Heart left ventricle (tissue), 13 donors: ENCODE results near the gene HENMT1.

ENCODE experiments used
- CTCF ChIP-seq, 12 donors: fragments of 200-600 bp; sonication (generic) in 4 of 12; IDR thresholded peaks; one replicate each; pipeline versions ENCODE4 v1.5.0 to v1.8.0; 2018 to 2022; ENCODE audit warnings: antibody characterized with exemption in 12 of 12, mild to moderate bottlenecking in 5 of 12
- POLR2A ChIP-seq, 2 donors: fragments of 450-650 bp; IDR thresholded peaks; one replicate each; pipeline ENCODE4 v1.6.1; 2017; ENCODE audit warnings: antibody characterized with exemption in 2 of 2, mild to moderate bottlenecking in 2 of 2, moderate library complexity in 2 of 2
- donor health status: ischemic (EF 13 %, LVEDD 7.1; RV severe dilation, severe dysfunction).
- donor health status: DM: no; HTN: yes; CAD: no.
- donor health status: DM: no; HTN: no; CAD: no.
- donor health status: ischemic (EF 25% LVEDD 6.9; RV normal size, moderate dysfunction).
- donor health status: ischemic (EF 25% LVEDD 5.7; RV mildly dilated, moderate dysfunction).
- donor health status: ischemic (EF 35%, LVEDD 5.7; RV mildly dilated, moderate dysfunction).
- donor health status: nonischemic (EF 11% LVEDD 7.7; RV severe dilation, severe dysfunction).
- donor health status: DM: yes; HTN: yes; CAD: no.
- donor health status: PGD.
- donor health status: ischemic (EF 29% LVEDD 5.4; RV normal size, mild dysfunction).
- donor health status: nonischemic (EF 23%, LVEDD 6.1; RV moderate dilation, normal function).

GRCh38 chr1:108628665-108629064, 32.2 kb downstream of the HENMT1 start:
- TF ChIP-seq CTCF (IDR thresholded peaks at IDR 0.05): no peak
- no peak for TF ChIP-seq POLR2A (IDR thresholded peaks at IDR 0.05)
